Measurements from ENCODE around the gene ZDHHC3.

ZDHHC3 gene

GRCh38 chr3:44907612-44908011 lies 68.4 kb downstream of the ZDHHC3 start:
- Histone ChIP-seq H3K4me3 (no peak overlapping the region), H3K27ac (no peak overlapping the region)

GRCh38 chr3:44906997-44907396 lies 69.0 kb downstream of the ZDHHC3 start:
- Histone ChIP-seq H3K4me3 (no peak overlapping the region), H3K27ac (no peak overlapping the region)

GRCh38 chr3:44905446-44906157 lies 70.4 kb downstream of the ZDHHC3 start:
- Histone ChIP-seq H3K27ac (no peak overlapping the region), H3K4me3 (no peak overlapping the region)

- Histone ChIP-seq H3K27ac (no peak overlapping the region), H3K4me3 (no peak overlapping the region)
Observed at GRCh38 chr3:44903751-44904150, 72.2 kb downstream of the ZDHHC3 start.

GRCh38 chr3:44903314-44903713 lies 72.7 kb downstream of the ZDHHC3 start:
- no peak overlapping the region for H3K27ac ChIP-seq
- no peak overlapping the region for H3K4me3 ChIP-seq

- no peak overlapping the region for H3K4me3 ChIP-seq
- H3K27ac ChIP-seq = no peak overlapping the region
Observed at GRCh38 chr3:44902628-44903027, 73.3 kb downstream of the ZDHHC3 start.

- no peak overlapping the region for H3K27ac ChIP-seq
- H3K4me3 ChIP-seq = no peak overlapping the region
Observed at GRCh38 chr3:44899683-44900367, 76.1 kb downstream of the ZDHHC3 start.

GRCh38 chr3:44896440-44896839 lies 79.5 kb downstream of the ZDHHC3 start:
- no peak overlapping the region for H3K4me3 ChIP-seq
- no peak overlapping the region for H3K27ac ChIP-seq

GRCh38 chr3:44894485-44894884 lies 81.5 kb downstream of the ZDHHC3 start:
- Histone ChIP-seq H3K4me3 (no peak overlapping the region), H3K27ac (no peak overlapping the region)

- no peak overlapping the region for H3K27ac ChIP-seq
- no peak overlapping the region for H3K4me3 ChIP-seq
Observed at GRCh38 chr3:44893097-44893496, 82.9 kb downstream of the ZDHHC3 start.

- Histone ChIP-seq H3K27ac (no peak overlapping the region), H3K4me3 (no peak overlapping the region)
Observed at GRCh38 chr3:44892689-44893088, 83.3 kb downstream of the ZDHHC3 start.

- Histone ChIP-seq H3K27ac (no peak overlapping the region), H3K4me3 (no peak overlapping the region)
Observed at GRCh38 chr3:44890852-44891251, 85.1 kb downstream of the ZDHHC3 start.

GRCh38 chr3:44890258-44890657 lies 85.7 kb downstream of the ZDHHC3 start:
- H3K27ac ChIP-seq = no peak overlapping the region
- no peak overlapping the region for H3K4me3 ChIP-seq

GRCh38 chr3:44887101-44887500 lies 88.9 kb downstream of the ZDHHC3 start:
- H3K4me3 ChIP-seq = no peak overlapping the region
- peak overlapping the region in 4 of 21 experiments; percentile 5 to 55 (median 24) for H3K27ac ChIP-seq

GRCh38 chr3:44886561-44886960 lies 89.4 kb downstream of the ZDHHC3 start:
- H3K27ac ChIP-seq = peak overlapping the region in 4 of 21 experiments; percentile 5 to 55 (median 24)

GRCh38 chr3:44885618-44886017 lies 90.4 kb downstream of the ZDHHC3 start:
- no peak overlapping the region for H3K27ac ChIP-seq
- no peak overlapping the region for H3K4me3 ChIP-seq

More at GRCh38 chr3:44886561-44886960, 89.4 kb downstream of the ZDHHC3 start:
- H3K4me3 ChIP-seq = no peak overlapping the region

GRCh38 chr3:44883999-44884431 lies 92.0 kb downstream of the ZDHHC3 start:
- Histone ChIP-seq H3K4me3 (no peak overlapping the region), H3K27ac (peak overlapping the region in 8 of 21 experiments; percentile 7 to 71 (median 55))

- Histone ChIP-seq H3K4me3 (no peak overlapping the region), H3K27ac (peak overlapping the region in 8 of 21 experiments; percentile 7 to 71 (median 55))
Observed at GRCh38 chr3:44883213-44883955, 92.6 kb downstream of the ZDHHC3 start.

- Histone ChIP-seq H3K27ac (no peak overlapping the region), H3K4me3 (no peak overlapping the region)
Observed at GRCh38 chr3:44880284-44880683, 95.7 kb downstream of the ZDHHC3 start.

- no peak overlapping the region for H3K27ac ChIP-seq
- H3K4me3 ChIP-seq = no peak overlapping the region
Observed at GRCh38 chr3:44877333-44877732, 98.6 kb downstream of the ZDHHC3 start.

GRCh38 chr3:44875596-44875995 lies 100.4 kb downstream of the ZDHHC3 start:
- no peak overlapping the region for H3K27ac ChIP-seq
- H3K4me3 ChIP-seq = no peak overlapping the region

Data from skin epidermis (tissue), 12 donors.